K562 (cell line): ENCODE measurements around the gene SMAD3. TPM values are rescaled to one million over a fixed set of nuclear protein-coding genes. Genes with fewer than 3 reads are reported as not detected.

Experiments
- CTCFL ChIP-seq: IDR thresholded peaks from 2 replicates; pipeline ENCODE4 v1.6.1; 2011; ENCODE audit warnings: borderline replicate concordance, low read depth, mild to moderate bottlenecking, moderate library complexity, low read length; ENCODE audit not compliant: insufficient read depth, poor library complexity, severe bottlenecking
- JUND ChIP-seq, 2 experiments: IDR thresholded peaks; 2 replicates in 1 of 2; 3 replicates in 1 of 2; pipeline ENCODE4 v1.6.1; 2011; ENCODE audit warnings: borderline replicate concordance in 2 of 2, low read depth in 2 of 2, low read length in 2 of 2, improper control_type of control experiment in 1 of 2, missing biosample characterization in 1 of 2, missing genetic modification characterization in 1 of 2, missing genetic modification reagents in 1 of 2
- MCM3 ChIP-seq: fragments of 450-650 bp; IDR thresholded peaks from 2 replicates; pipeline ENCODE4 v1.6.1; 2016
- NFE2L1 ChIP-seq: fragments of 450-650 bp; IDR thresholded peaks from 2 replicates; pipeline ENCODE4 v1.6.1; 2016; ENCODE audit warnings: missing genetic modification characterization, low read depth, mild to moderate bottlenecking, missing compliant biosample characterization, moderate library complexity, borderline replicate concordance
- POLR2G ChIP-seq: fragments of 200-400 bp; formaldehyde crosslinking; IDR thresholded peaks from 2 replicates; pipeline ENCODE4 v1.6.1; 2017; ENCODE audit warnings: low read depth, mild to moderate bottlenecking, antibody characterized with exemption, low read length, moderate library complexity
- RNF219 ChIP-seq: fragments of 250-450 bp; sonication (Bioruptor Pico); IDR thresholded peaks from 2 replicates; pipeline ENCODE4 v1.5.0; 2022; ENCODE audit warnings: mild to moderate bottlenecking
- polyA plus RNA-seq, 8 experiments: library from polyadenylated mRNA; depleted of rRNA in 4 of 8; stranded (reverse) in 5 of 8; unstranded in 3 of 8; fragments of >200 nt; fragmentation: Nextera tagmentation in 2 of 8; fragmentation: Illumina TruSeq in 1 of 8; extraction: Ambion mirVana in 2 of 8; extraction: Trizol in 1 of 8; gene quantifications; 2 replicates each; pipeline versions ENCODE4 v1.2.1 to v1.2.3, GENCODE V29; 2011 to 2014; ENCODE audit warnings: inconsistent platforms in 1 of 8, missing spikeins in 1 of 8
- total RNA-seq, 7 experiments: library from RNA; depleted of rRNA in 6 of 7; stranded (reverse); fragments of >200 nt in 6 of 7; fragmentation: Illumina TruSeq in 2 of 7; extraction: Trizol in 2 of 7; gene quantifications; 2 replicates each; pipeline versions ENCODE4 v1.2.1 to v1.2.3, GENCODE V29; 2011 to 2021; ENCODE audit warnings: low replicate concordance in 1 of 7
- TF ChIP-seq, protein P1 (sequence below): fragments of 450-650 bp; IDR thresholded peaks from 2 replicates; pipeline ENCODE4 v1.6.1; 2016; ENCODE audit warnings: mild to moderate bottlenecking, moderate library complexity

Gene SMAD3
- total and polyA plus RNA-seq, 9 of the 15 experiments (the other 6 are each of a cell fraction or from before 2014, with no cell fraction given), result 4.3 to 39.2 (median 11.1) TPM

DNA sequence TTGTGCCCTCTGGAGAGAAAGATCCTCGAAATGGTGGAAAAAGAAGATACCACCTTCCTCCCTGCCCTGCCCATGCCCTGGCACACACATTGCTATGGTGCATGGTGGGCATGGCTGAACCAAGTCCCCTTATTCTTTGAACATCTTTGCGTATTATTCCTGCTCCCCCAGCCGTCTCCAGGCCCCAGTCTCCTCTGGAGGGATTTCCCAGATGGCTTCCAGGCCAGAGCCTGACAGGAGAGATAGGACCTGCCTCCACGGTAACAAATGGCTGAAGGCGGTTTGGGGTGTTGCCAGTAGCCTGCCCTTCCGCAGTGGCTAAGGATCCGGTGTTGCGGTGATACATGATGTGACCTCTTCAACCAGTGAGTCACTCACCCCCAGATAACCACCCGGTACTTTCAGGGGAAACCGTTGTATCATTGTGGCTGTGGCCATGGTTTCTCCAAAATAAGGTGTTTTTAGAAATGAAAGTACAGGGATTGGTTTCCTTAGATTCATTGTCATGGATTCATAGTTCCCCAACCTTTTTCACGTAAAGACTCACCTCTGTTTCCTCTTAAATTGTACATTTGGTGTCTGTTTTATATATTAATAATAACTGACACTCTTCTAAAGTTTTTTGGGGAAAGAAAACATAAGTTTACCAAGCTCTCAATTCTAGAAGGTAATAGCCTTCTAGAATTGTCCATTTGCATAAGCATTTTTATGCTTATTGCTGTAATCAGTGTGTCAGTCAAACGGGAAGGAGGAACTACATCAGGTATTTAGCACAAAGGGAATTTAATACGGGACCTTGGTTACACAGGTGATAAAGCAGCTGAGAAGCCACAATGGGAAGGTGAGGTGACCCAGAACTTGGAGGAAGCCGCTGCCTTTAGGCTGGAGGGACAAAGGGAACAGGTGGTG, 25.9 kb downstream of the SMAD3 start (continued):
- TF ChIP-seq, protein P1, sequence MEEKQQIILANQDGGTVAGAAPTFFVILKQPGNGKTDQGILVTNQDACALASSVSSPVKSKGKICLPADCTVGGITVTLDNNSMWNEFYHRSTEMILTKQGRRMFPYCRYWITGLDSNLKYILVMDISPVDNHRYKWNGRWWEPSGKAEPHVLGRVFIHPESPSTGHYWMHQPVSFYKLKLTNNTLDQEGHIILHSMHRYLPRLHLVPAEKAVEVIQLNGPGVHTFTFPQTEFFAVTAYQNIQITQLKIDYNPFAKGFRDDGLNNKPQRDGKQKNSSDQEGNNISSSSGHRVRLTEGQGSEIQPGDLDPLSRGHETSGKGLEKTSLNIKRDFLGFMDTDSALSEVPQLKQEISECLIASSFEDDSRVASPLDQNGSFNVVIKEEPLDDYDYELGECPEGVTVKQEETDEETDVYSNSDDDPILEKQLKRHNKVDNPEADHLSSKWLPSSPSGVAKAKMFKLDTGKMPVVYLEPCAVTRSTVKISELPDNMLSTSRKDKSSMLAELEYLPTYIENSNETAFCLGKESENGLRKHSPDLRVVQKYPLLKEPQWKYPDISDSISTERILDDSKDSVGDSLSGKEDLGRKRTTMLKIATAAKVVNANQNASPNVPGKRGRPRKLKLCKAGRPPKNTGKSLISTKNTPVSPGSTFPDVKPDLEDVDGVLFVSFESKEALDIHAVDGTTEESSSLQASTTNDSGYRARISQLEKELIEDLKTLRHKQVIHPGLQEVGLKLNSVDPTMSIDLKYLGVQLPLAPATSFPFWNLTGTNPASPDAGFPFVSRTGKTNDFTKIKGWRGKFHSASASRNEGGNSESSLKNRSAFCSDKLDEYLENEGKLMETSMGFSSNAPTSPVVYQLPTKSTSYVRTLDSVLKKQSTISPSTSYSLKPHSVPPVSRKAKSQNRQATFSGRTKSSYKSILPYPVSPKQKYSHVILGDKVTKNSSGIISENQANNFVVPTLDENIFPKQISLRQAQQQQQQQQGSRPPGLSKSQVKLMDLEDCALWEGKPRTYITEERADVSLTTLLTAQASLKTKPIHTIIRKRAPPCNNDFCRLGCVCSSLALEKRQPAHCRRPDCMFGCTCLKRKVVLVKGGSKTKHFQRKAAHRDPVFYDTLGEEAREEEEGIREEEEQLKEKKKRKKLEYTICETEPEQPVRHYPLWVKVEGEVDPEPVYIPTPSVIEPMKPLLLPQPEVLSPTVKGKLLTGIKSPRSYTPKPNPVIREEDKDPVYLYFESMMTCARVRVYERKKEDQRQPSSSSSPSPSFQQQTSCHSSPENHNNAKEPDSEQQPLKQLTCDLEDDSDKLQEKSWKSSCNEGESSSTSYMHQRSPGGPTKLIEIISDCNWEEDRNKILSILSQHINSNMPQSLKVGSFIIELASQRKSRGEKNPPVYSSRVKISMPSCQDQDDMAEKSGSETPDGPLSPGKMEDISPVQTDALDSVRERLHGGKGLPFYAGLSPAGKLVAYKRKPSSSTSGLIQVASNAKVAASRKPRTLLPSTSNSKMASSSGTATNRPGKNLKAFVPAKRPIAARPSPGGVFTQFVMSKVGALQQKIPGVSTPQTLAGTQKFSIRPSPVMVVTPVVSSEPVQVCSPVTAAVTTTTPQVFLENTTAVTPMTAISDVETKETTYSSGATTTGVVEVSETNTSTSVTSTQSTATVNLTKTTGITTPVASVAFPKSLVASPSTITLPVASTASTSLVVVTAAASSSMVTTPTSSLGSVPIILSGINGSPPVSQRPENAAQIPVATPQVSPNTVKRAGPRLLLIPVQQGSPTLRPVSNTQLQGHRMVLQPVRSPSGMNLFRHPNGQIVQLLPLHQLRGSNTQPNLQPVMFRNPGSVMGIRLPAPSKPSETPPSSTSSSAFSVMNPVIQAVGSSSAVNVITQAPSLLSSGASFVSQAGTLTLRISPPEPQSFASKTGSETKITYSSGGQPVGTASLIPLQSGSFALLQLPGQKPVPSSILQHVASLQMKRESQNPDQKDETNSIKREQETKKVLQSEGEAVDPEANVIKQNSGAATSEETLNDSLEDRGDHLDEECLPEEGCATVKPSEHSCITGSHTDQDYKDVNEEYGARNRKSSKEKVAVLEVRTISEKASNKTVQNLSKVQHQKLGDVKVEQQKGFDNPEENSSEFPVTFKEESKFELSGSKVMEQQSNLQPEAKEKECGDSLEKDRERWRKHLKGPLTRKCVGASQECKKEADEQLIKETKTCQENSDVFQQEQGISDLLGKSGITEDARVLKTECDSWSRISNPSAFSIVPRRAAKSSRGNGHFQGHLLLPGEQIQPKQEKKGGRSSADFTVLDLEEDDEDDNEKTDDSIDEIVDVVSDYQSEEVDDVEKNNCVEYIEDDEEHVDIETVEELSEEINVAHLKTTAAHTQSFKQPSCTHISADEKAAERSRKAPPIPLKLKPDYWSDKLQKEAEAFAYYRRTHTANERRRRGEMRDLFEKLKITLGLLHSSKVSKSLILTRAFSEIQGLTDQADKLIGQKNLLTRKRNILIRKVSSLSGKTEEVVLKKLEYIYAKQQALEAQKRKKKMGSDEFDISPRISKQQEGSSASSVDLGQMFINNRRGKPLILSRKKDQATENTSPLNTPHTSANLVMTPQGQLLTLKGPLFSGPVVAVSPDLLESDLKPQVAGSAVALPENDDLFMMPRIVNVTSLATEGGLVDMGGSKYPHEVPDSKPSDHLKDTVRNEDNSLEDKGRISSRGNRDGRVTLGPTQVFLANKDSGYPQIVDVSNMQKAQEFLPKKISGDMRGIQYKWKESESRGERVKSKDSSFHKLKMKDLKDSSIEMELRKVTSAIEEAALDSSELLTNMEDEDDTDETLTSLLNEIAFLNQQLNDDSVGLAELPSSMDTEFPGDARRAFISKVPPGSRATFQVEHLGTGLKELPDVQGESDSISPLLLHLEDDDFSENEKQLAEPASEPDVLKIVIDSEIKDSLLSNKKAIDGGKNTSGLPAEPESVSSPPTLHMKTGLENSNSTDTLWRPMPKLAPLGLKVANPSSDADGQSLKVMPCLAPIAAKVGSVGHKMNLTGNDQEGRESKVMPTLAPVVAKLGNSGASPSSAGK, result no peak; the same call in 1 of the 2 replicates
- TF ChIP-seq MCM3 (no peak), JUND (IDR thresholded peaks at IDR 0.05; ENCODE audit: borderline replicate concordance, low read depth, low read length) (peak; percentile 100), JUND (tag; IDR thresholded peaks at IDR 0.05; ENCODE audit: borderline replicate concordance, low read depth, low read length) (peak; percentile 99), RNF219 (no peak), NFE2L1 (tag) (no peak), POLR2G (no peak), CTCFL (no peak)
